MM.1S (cell line): Measurements from ENCODE around the gene TMEM205.

ENCODE experiments used
- EZH2phosphoT487 ChIP-seq: fragments of 300-600 bp; sonication (generic); IDR thresholded peaks from 2 replicates; pipeline ENCODE4 v1.6.1; 2018; ENCODE audit warnings: antibody characterized with exemption, low read length
- TF ChIP-seq, protein P1 (sequence below): fragments of 300-600 bp; sonication (generic); IDR thresholded peaks from 2 replicates; pipeline ENCODE4 v1.5.1; 2016; ENCODE audit warnings: antibody characterized with exemption, low read length, mixed read lengths

DNA sequence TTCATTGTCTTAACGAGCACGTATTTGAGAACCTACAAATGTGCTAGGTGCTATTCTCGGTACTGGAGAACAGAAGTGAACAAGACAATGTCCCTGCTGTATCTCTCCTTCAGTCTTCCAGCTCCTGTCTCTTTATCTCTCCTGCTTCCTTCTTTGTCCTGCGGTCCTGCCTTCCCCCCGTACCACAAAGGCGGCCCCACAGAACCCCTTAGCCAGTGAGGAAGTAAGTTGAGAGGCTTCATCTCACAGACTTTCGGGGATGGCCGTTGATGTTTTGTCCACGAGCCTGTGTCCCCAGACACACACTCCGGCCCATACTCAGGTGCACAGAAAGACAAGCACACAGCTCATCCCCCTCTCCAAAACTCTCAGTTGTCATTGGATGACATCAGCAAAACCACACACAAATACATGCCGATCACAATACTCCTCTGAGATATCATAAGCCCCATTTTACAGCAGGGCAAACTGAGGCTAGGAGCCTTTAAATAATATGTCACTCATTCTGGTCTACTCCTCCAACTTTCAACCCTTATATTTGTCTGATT is 27.9 kb upstream of the TMEM205 start:
- TF ChIP-seq, protein P1, sequence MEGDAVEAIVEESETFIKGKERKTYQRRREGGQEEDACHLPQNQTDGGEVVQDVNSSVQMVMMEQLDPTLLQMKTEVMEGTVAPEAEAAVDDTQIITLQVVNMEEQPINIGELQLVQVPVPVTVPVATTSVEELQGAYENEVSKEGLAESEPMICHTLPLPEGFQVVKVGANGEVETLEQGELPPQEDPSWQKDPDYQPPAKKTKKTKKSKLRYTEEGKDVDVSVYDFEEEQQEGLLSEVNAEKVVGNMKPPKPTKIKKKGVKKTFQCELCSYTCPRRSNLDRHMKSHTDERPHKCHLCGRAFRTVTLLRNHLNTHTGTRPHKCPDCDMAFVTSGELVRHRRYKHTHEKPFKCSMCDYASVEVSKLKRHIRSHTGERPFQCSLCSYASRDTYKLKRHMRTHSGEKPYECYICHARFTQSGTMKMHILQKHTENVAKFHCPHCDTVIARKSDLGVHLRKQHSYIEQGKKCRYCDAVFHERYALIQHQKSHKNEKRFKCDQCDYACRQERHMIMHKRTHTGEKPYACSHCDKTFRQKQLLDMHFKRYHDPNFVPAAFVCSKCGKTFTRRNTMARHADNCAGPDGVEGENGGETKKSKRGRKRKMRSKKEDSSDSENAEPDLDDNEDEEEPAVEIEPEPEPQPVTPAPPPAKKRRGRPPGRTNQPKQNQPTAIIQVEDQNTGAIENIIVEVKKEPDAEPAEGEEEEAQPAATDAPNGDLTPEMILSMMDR: no peak
- TF ChIP-seq EZH2phosphoT487: no peak
